A549 (cell line): Measurements from ENCODE around the gene SCYL3. TPM values are rescaled to one million over a fixed set of nuclear protein-coding genes. Genes with fewer than 3 reads are reported as not detected.
A peak's percentile ranks its signal among the peaks of the same experiment; 100 is the strongest.

ENCODE experiments used
- ATAC-seq, 2 experiments: fragments of 200-7000 bp in 1 of 2; fragments of >200 bp in 1 of 2; cut with Nextera tagmentation in 1 of 2; cut with Tn5 transposase in 1 of 2; 3 replicates each; pipeline versions ENCODE4 v1.8.0 to v1.9.1; 2018 to 2020; ENCODE audit warnings: mild to moderate bottlenecking in 1 of 2, moderate library complexity in 1 of 2
- CTCF ChIA-PET: fragments of 300-600 bp; sonication (Branson Sonifier 250); formaldehyde crosslinking; extraction: SDS; loops from one replicate; lab custom pipeline; 2021; ENCODE audit warnings: antibody characterized with exemption, inconsistent platforms; lab: Yijun Ruan, JAX
- POLR2A ChIA-PET: fragments of 350-600 bp; formaldehyde crosslinking; extraction: SDS; loops from one replicate; lab custom pipeline; 2021; ENCODE audit warnings: antibody characterized with exemption, inconsistent platforms; lab: Yijun Ruan, JAX
- DNase-seq, 2 experiments: peaks; one replicate each; pipeline versions ENCODE4 v3.0.0 to v3.0.0-alpha.2; 2011 to 2016; ENCODE audit warnings: low read depth in 1 of 2, low spot score in 1 of 2
- FAIRE-seq: peaks from 2 replicates; lab custom pipeline; 2011; peaks lifted over from hg19 to GRCh38; lab: Jason Lieb, UNC
- H3K27ac ChIP-seq, 2 experiments: fragments of >200 bp; sonication (Bioruptor Twin); formaldehyde crosslinking; 3 replicates each; pipeline ENCODE4 v1.5.1; 2016 to 2017
- H3K4me1 ChIP-seq: fragments of >200 bp; sonication (Bioruptor Twin); formaldehyde crosslinking; 3 replicates; pipeline ENCODE4 v1.6.1; 2016
- H3K4me2 ChIP-seq: fragments of >200 bp; sonication (Bioruptor Twin); formaldehyde crosslinking; 3 replicates; pipeline ENCODE4 v1.6.1; 2016
- H3K4me3 ChIP-seq: fragments of >200 bp; sonication (Bioruptor Twin); formaldehyde crosslinking; 3 replicates; pipeline ENCODE4 v1.5.1; 2016
- H3K9me3 ChIP-seq: fragments of >200 bp; sonication (Bioruptor Twin); formaldehyde crosslinking; 3 replicates; pipeline ENCODE4 v1.6.1; 2016
- BHLHE40 ChIP-seq: IDR thresholded peaks from 2 replicates; pipeline ENCODE4 v1.6.1; 2012; ENCODE audit warnings: low read depth, low read length, inconsistent platforms
- CHD2 ChIP-seq: fragments of 150-350 bp; IDR thresholded peaks from 2 replicates; pipeline ENCODE4 v1.6.1; 2014; ENCODE audit warnings: low read length; ENCODE audit not compliant: partially characterized antibody
- EHMT2 ChIP-seq: fragments of 200-600 bp; sonication (generic); IDR thresholded peaks from 2 replicates; pipeline ENCODE4 v1.6.1; 2016; ENCODE audit warnings: antibody characterized with exemption, low read depth, mild to moderate bottlenecking, moderate library complexity
- ESRRA ChIP-seq: fragments of 150-350 bp; IDR thresholded peaks from 2 replicates; pipeline ENCODE4 v1.6.1; 2014; ENCODE audit warnings: mild to moderate bottlenecking, low read length, borderline replicate concordance
- FOSB ChIP-seq: fragments of 250-450 bp; sonication (Bioruptor Pico); IDR thresholded peaks from 2 replicates; pipeline ENCODE4 v1.5.0; 2020; ENCODE audit warnings: mild to moderate bottlenecking, moderate library complexity
- FOSL2 ChIP-seq, 2 experiments: fragments of 450-650 bp in 1 of 2; fragments of >200 bp in 1 of 2; sonication (Bioruptor Twin) in 1 of 2; formaldehyde crosslinking; IDR thresholded peaks; 2 replicates each; pipeline versions ENCODE4 v1.5.0 to v1.6.1; 2016 to 2020; ENCODE audit warnings: mild to moderate bottlenecking in 1 of 2, moderate library complexity in 1 of 2
- HOXA7 ChIP-seq: fragments of 250-450 bp; sonication (Bioruptor Pico); IDR thresholded peaks from 2 replicates; pipeline ENCODE4 v1.5.0; 2020; ENCODE audit warnings: mild to moderate bottlenecking, moderate library complexity
- HOXB5 ChIP-seq: fragments of 250-450 bp; sonication (Bioruptor Pico); IDR thresholded peaks from 2 replicates; pipeline ENCODE4 v1.5.0; 2020; ENCODE audit warnings: mild to moderate bottlenecking, moderate library complexity
- JUN ChIP-seq, 2 experiments: fragments of >200 bp; sonication (Bioruptor Twin); formaldehyde crosslinking; IDR thresholded peaks; 2 replicates in 1 of 2; 3 replicates in 1 of 2; pipeline ENCODE4 v1.6.1; 2016 to 2017
- JUNB ChIP-seq: fragments of >200 bp; sonication (Bioruptor Twin); formaldehyde crosslinking; IDR thresholded peaks from 2 replicates; pipeline ENCODE4 v1.6.1; 2016
- MAFK ChIP-seq: fragments of 450-650 bp; IDR thresholded peaks from 2 replicates; pipeline ENCODE4 v1.6.1; 2014; ENCODE audit not compliant: partially characterized antibody
- MAX ChIP-seq: IDR thresholded peaks from 2 replicates; pipeline ENCODE4 v1.6.1; 2012
- NFE2L2 ChIP-seq: fragments of 150-350 bp; conservative IDR thresholded peaks from 2 replicates; pipeline ENCODE4 v1.6.1; 2014; ENCODE audit warnings: low read length
- NPAS2 ChIP-seq: fragments of 250-450 bp; sonication (Bioruptor Pico); IDR thresholded peaks from 2 replicates; pipeline ENCODE4 v1.8.0; 2022; ENCODE audit warnings: mild to moderate bottlenecking, moderate library complexity, borderline replicate concordance
- PBX3 ChIP-seq: IDR thresholded peaks from 2 replicates; pipeline ENCODE4 v1.6.1; 2012
- POLR2A ChIP-seq: IDR thresholded peaks from 2 replicates; pipeline ENCODE4 v1.6.1; 2012; ENCODE audit warnings: mild to moderate bottlenecking, low read length
- RFX5 ChIP-seq: fragments of 450-650 bp; IDR thresholded peaks from 2 replicates; pipeline ENCODE4 v1.7.1; 2014; ENCODE audit warnings: antibody characterized with exemption, mild to moderate bottlenecking, moderate library complexity
- SMC3 ChIP-seq: fragments of >200 bp; sonication (Bioruptor Twin); formaldehyde crosslinking; IDR thresholded peaks from 3 replicates; pipeline ENCODE4 v1.6.1; 2018; ENCODE audit warnings: inconsistent platforms
- TFCP2L1 ChIP-seq: fragments of 250-450 bp; sonication (Bioruptor Pico); IDR thresholded peaks from 2 replicates; pipeline ENCODE4 v1.5.0; 2021; ENCODE audit warnings: mild to moderate bottlenecking
- ZC3H11A ChIP-seq: fragments of 450-650 bp; IDR thresholded peaks from 2 replicates; pipeline ENCODE4 v1.6.1; 2014; ENCODE audit warnings: antibody characterized with exemption, mild to moderate bottlenecking
- WGBS: methylation state at CpG from one replicate; pipeline ENCODE4 v1.1.6; 2017; ENCODE audit errors: missing lambda C conversion rate; 5-methylcytosine and 5-hydroxymethylcytosine counted together
- polyA plus RNA-seq, 4 experiments: library from polyadenylated mRNA; depleted of rRNA in 3 of 4; stranded (reverse); fragments of >200 nt; fragmentation: RNase III in 1 of 4; extraction: RNeasy Plus Mini Kit Qiagen cat#74134 plus additional on column Dnase treatment in 1 of 4; gene quantifications; 2 replicates in 3 of 4; 3 replicates in 1 of 4; pipeline ENCODE4 v1.2.3, GENCODE V29; 2011 to 2017
- TF ChIP-seq, protein P1 (sequence below): fragments of 200-600 bp; sonication (generic); IDR thresholded peaks from 2 replicates; pipeline ENCODE4 v1.6.1; 2016; ENCODE audit warnings: antibody characterized with exemption, mild to moderate bottlenecking, moderate library complexity
- TF ChIP-seq, protein P2 (sequence below): fragments of 250-450 bp; sonication (Bioruptor Pico); IDR thresholded peaks from 2 replicates; pipeline ENCODE4 v1.5.0; 2020; ENCODE audit warnings: low read depth, mild to moderate bottlenecking, moderate library complexity

SCYL3 gene
- polyA plus RNA-seq, 2 of the 4 experiments (the other 2 are of a cell fraction): 3.2 to 7.3 TPM

GRCh38 chr1:169859001-169859400, 34.7 kb downstream of the SCYL3 start:
- Histone ChIP-seq H3K4me2 (no peak overlapping the region), H3K4me1 (no peaks in the 10 kb centered on the region), H3K9me3 (no peaks in the 10 kb centered on the region), H3K4me3 (no peak overlapping the region), H3K27ac (no peak overlapping the region)
- TF ChIP-seq JUNB: no peak
- TF ChIP-seq JUN (IDR thresholded peaks at IDR 0.05): no peak
- TF ChIP-seq MAX: no peak
- TF ChIP-seq HOXA7 (CRISPR knock-in tag): no peak
- TF ChIP-seq PBX3: no peak
- TF ChIP-seq BHLHE40: no peak
- TF ChIP-seq SMC3: no peak
- TF ChIP-seq MAFK: no peak
- TF ChIP-seq POLR2A: no peak
- TF ChIP-seq FOSL2 (IDR thresholded peaks at IDR 0.05): no peak
- TF ChIP-seq FOSL2 (CRISPR knock-in tag; IDR thresholded peaks at IDR 0.05): no peak
- DNase-seq: no peak
- WGBS: 87% methylated on average over 4 of the region's 4 CpGs
- ATAC-seq: no peak
- POLR2A ChIA-PET: no interaction called here
- FAIRE-seq: no peak
- CTCF ChIA-PET: interaction anchor here (2.0 kb wide), 1 partner anchor 9 kb away, joined by 4 read pairs; no protein-coding TSS in a partner anchor

DNA sequence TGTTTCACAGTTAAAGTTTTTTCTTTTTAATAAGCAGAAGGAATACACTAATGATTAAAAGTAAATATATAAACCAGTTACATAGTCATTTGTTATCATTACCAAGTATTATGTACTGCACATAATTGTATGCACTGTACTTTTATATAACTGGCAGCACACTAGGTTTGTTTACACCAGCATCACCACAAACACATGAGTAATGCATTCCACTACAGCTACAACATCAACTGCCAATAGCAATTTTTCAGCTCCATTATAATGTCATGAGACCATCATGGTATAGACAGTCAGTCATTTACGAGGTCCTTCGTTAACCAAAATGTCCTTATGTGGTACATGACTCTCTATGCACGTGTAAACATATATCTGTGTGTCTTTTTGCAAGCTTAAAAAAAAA, 35.2 kb downstream of the SCYL3 start:
- ATAC-seq (peak in 1 of 2 experiments; percentile 42; a peak in 2 of 6 replicates), FAIRE-seq (no peak), DNase-seq (peak in 1 of 2 experiments; percentile 4)
- H3K9me3 ChIP-seq: no peaks in the 10 kb centered on the region
- no peak for TF ChIP-seq MAX
- TF ChIP-seq, protein P1, sequence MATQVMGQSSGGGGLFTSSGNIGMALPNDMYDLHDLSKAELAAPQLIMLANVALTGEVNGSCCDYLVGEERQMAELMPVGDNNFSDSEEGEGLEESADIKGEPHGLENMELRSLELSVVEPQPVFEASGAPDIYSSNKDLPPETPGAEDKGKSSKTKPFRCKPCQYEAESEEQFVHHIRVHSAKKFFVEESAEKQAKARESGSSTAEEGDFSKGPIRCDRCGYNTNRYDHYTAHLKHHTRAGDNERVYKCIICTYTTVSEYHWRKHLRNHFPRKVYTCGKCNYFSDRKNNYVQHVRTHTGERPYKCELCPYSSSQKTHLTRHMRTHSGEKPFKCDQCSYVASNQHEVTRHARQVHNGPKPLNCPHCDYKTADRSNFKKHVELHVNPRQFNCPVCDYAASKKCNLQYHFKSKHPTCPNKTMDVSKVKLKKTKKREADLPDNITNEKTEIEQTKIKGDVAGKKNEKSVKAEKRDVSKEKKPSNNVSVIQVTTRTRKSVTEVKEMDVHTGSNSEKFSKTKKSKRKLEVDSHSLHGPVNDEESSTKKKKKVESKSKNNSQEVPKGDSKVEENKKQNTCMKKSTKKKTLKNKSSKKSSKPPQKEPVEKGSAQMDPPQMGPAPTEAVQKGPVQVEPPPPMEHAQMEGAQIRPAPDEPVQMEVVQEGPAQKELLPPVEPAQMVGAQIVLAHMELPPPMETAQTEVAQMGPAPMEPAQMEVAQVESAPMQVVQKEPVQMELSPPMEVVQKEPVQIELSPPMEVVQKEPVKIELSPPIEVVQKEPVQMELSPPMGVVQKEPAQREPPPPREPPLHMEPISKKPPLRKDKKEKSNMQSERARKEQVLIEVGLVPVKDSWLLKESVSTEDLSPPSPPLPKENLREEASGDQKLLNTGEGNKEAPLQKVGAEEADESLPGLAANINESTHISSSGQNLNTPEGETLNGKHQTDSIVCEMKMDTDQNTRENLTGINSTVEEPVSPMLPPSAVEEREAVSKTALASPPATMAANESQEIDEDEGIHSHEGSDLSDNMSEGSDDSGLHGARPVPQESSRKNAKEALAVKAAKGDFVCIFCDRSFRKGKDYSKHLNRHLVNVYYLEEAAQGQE: no peak
- no peak for TF ChIP-seq POLR2A
- no peak for TF ChIP-seq NPAS2
- no peak for TF ChIP-seq ESRRA
- TF ChIP-seq FOSL2 (IDR thresholded peaks at IDR 0.05): no peak
- TF ChIP-seq FOSL2 (CRISPR knock-in tag; IDR thresholded peaks at IDR 0.05): no peak
- no peak for TF ChIP-seq FOSB (CRISPR knock-in tag)
- TF ChIP-seq RFX5: no peak
- no peak for TF ChIP-seq BHLHE40
- no peak for TF ChIP-seq HOXB5 (CRISPR knock-in tag)
- no peak for TF ChIP-seq SMC3
- TF ChIP-seq, protein P2, sequence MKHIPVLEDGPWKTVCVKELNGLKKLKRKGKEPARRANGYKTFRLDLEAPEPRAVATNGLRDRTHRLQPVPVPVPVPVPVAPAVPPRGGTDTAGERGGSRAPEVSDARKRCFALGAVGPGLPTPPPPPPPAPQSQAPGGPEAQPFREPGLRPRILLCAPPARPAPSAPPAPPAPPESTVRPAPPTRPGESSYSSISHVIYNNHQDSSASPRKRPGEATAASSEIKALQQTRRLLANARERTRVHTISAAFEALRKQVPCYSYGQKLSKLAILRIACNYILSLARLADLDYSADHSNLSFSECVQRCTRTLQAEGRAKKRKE (CRISPR knock-in tag): no peak
- TF ChIP-seq TFCP2L1 (CRISPR knock-in tag): no peak
- no peak for TF ChIP-seq ZC3H11A
- TF ChIP-seq CHD2: no peak
- no peak for TF ChIP-seq NFE2L2
- no peak for TF ChIP-seq EHMT2
- H3K4me2 ChIP-seq: no peak overlapping the region
- ChIA-PET CTCF (no interaction called here), POLR2A (interaction anchor here (0.8 kb wide), 1 partner anchor 35 kb away, joined by 3 read pairs; no protein-coding TSS in a partner anchor)
- no peaks in the 10 kb centered on the region for H3K4me1 ChIP-seq
- H3K27ac ChIP-seq: no peak overlapping the region
- no peak overlapping the region for H3K4me3 ChIP-seq
- WGBS: 88% methylated on average over 3 of the region's 3 CpGs
